ENCODE measurements around the gene CELA3A.
"Not testable (repeated sequence)": the region's sequence is repeated elsewhere in the genome, so short reads cannot be mapped to it uniquely, and the experiment has no call there.

Gene CELA3A

DNA sequence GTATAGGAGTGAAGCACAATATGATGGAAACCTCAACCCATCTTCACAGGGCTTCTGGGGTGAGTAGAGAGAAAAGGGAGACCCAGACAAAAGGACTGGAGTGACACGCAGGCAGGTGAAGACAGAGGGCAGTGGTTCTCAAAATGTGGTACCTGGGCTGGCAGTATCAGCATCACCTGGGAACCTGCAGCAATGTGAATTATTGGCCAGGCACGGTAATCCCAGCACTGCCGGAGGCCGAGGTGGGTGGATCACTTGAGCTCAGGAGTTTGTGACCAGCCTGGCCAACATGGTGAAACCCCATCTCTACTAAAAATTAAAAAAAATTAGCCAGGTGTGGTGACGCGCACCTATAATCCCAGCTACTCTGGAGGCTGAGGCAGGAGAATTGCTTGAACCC, 19.3 kb upstream of the CELA3A start:
- not testable (repeated sequence) for DNase-seq

DNA sequence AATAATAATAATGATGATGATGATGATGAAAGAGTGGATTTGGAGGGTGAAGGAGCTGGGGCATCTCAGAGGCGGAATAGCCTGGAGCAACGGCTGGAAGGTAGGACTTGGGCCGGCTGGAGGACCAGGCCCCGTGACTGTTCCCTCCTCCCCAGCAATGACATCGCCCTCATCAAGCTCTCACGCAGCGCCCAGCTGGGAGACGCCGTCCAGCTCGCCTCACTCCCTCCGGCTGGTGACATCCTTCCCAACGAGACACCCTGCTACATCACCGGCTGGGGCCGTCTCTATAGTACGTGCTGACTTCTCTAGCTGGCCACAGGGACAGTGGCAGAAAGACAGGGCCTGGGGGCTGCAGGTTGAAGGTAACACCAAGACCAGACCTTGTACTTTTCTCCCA, 17.9 kb upstream of the CELA3A start:
- DNase-seq = not testable (repeated sequence)

DNA sequence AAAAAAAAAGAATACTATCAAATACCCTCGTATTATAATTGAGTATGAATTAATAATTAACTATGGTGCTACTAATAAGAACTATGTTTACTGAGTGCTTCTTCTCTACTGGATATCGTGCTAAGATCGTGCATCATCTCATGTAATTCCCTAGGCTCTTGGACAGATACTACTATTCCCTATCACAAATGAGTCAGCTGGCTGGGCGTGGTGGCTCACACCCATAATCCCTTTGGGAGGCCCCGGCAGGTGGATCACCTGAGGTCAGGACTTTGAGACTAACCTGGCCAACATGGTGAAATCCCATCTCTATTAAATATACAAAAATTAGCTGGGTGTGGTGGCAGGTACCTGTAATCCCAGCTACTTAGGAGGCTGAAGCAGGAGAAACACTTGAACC, 15.6 kb upstream of the CELA3A start:
- DNase-seq = not testable (repeated sequence)

DNA sequence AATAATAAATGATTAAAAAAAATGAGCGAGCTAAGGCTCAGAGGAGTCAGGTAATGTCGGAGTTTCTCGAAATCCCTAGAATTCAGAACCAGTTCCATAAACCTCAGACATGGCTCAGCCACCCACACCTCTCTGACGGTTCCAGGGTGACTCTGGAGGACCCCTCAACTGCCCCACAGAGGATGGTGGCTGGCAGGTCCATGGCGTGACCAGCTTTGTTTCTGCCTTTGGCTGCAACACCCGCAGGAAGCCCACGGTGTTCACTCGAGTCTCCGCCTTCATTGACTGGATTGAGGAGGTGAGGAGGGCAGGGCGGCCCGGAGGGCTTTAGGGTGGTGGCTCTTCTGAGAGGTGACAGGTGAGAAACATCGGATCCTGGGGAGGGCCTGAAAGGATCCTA, 15.1 kb upstream of the CELA3A start:
- DNase-seq = not testable (repeated sequence)

DNA sequence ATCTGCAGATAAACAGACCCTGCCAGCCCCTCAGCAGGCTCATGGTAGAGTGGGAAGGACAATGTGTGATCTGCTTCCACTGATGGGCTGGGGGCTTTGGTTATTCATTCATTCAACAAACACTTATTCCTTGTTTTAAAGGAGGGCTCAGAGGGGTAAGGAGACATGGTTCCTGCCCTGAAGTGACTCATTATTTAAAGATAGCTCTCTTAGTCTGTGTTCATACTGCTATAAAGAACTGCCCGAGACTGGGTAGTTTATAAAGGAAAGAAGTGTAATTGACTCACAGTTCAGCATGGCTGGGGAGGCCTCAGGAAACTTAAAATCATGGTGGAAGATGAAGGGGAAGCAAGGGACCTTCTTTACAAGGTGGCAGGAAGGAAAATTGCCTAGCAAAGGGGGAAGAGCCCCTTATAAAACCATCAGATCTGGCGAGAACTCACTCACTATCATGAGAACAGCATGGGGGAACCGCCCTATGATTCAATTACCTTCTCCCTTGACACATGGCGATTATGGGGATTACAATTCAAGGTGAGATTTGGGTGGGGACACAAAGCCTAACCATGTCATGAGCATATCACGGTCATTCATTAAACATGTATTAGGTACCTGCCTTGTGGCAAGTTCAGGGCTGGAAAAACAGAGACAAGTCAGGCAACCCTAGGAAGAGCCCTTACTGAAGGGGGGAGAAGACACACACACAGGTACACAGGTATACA, 11.6 kb upstream of the CELA3A start:
- DNase-seq = not testable (repeated sequence)

DNA sequence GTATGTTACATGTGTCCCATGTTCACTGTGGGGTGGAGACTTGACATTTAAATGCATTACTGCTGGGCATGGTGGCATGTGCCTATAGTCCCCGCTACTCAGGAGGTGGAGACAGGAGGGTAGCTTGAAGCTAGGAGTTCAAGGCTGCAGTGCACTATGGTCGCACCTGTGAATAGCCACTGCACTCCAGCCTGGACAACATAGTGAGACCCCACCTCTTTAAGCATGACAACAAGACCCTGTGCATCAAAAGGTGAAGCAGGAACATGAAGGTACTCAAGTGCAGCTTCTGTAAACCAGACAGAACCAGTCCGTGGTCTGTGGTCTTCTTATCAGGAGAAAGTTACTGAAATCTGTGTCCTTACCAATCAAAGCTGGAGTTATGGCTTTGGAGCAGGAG, 9.3 kb upstream of the CELA3A start:
- not testable (repeated sequence) for DNase-seq

DNA sequence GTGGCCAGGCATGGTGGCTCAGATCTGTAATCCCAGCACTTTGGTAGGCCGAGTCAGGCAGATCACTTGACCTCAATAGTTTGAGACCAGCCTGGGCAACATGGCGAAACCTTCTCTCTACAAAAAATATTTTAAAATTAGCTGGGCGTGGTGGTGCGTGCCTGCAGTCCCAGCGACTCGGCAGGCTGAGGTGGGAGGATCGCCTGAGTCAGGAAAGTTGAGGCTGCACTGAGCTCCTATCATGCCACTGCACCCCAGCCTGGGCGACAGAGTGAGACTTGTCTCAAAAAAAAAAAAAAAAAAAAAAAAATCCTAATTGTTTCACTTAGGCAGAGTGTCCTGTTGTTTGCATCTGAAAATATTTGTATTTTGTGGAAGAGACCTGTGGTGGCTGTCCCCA, 6.7 kb upstream of the CELA3A start:
- DNase-seq = not testable (repeated sequence)

DNA sequence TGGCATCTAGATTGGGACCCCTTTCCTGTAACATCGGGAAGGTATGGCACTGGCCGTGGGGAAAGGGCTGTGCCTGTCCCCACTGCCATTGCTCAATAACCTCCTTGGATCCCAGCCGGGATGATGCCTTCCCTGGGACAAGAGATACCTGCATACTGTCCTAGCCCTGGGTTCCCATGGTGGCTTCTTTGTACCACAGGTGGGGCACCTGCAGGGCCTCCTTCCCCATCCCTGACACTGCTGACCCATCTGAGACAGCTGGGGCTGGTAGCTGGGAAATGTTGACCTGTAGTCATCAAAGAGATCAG, 4.8 kb upstream of the CELA3A start:
- DNase-seq = not testable (repeated sequence)

DNA sequence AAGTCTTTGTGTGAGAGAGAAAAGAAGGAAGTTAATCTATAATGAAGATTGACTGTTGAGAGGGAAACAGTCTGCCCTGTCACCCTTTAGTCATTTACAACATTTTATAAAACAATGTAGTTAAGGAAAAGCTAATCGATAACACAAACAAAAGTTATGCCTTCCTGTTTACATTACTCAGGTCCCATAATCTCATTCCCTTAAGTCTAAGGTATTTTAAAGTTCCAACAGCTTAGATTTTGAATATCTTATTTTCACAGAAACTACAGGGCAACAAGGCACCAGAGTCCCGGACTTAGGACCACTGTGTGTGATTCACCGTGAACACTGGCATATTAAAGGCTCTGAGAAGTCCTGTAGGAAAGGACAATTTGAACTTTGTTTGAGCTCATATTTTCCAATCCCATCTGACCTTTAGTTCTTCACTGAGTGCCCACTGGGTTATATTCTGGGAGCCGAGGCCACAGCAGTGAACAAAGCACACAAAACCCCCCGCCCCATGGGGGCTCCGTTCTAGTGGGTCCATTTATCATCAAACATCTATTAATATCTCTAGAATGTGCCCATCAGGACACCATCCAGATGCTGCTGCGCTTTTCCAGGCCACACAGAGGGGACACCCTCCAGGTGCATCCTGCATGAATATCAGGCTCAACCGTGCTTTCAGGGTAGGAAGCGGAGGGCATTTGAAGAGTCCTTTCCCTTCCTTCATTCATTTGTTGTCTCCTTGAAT, 3.4 kb upstream of the CELA3A start:
- not testable (repeated sequence) for DNase-seq

DNA sequence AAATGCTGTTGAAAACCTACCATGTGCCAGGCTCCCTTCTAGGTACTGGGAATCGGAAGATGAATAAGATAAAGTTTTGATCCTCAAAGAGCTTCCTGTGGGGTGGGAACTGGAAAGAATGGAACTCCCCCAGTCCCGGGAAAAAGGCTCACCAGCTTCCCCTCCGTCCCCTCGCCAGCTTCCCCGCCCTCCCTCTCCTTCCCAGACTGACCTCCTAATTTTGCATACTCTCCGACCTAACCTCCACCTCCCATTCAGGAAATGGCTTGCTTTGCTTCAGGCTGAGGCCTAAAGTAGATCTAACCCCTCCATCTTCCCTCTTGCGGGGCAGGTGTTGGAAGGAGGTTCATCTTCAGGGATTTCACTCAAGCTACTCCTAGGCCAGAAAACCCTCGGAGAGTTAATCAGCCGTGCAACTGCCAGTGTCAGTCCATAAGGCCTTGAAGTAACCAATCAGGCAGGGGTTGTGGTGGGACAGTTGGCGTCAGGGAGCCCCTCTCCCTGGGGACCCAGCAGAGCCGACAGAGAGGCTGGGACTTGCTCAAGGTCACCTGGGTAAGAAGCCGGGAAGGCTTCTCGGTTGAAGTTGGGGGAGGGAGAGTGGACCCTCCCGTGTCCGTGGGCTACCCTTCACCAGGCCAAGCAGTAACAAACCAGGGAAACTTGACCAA, 2.7 kb upstream of the CELA3A start:
- not testable (repeated sequence) for DNase-seq

DNA sequence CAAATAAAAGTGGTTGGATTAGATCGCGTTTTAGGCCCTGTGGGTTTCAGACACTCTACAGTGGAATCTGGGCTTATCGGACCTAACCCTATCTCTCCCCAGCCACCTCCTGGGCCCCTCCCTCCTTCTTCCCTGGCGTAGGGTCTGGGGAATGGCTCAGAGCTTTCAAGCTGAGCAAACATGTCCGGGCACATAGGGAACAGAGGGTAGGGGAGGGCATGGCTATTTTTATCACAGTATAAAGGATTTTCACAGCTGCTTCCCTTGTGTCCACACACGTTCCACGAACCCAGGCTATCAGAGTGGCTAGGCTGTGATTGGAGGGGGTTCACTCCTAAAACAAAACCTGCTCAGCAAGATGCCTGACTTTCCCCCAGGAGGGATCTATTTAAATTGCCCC, 1.8 kb upstream of the CELA3A start:
- DNase-seq = not testable (repeated sequence)

DNA sequence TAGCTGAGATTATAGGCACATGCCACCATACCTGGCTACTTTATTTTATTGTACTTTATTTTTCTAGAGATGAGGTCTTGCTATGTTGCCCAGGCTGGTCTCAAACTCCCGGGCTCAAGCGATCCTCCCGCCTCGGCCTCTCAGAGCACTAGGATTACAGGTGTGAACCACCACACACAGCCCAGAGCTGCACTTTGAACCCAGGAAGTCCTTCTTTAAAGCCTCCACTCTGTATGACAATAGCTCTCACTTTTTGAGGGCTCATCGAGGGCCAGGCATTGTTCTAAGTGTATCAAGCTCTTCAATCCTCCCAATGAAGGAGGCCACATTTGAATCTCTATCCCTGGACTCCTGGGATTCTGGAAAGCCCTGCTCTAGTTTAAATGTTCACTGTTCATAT, 1.0 kb downstream of the CELA3A start:
- DNase-seq = not testable (repeated sequence)

DNA sequence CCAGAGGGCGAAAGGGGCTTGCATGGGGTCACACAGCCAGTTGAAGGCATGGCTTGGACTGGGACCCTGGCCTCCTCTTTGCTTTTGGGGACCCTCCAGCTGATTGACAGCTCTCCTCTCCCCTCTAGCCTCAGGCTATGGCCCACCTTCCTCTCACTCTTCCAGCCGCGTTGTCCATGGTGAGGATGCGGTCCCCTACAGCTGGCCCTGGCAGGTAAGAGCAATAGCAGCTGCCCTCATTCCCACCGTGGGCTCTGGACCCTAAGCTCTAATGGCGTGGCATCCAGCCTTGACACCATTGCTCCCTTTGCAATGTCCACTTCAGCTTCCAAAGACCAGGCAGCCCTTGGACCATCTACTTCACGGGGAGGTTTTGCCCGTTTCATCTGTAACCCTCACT, 1.4 kb downstream of the CELA3A start:
- not testable (repeated sequence) for DNase-seq

DNA sequence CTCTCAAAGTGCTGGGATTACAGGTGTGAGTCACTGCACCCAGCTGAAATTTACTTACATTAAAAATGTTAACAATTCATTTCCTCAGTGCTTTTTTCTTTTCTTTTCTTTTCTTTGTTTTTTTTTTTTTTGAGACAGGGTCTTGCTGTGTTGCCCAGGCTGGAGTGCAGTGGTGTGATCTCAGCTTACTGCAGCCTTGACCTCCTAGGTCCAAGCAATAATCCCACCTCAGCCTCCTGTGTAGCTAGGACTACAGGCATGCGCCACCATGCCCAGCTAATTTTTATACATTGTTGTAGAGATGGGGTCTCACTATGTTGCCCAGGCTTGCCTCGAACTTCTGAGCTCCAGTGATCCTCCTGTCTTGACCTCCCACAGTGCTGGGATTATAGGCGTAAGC, 2.5 kb downstream of the CELA3A start:
- DNase-seq = not testable (repeated sequence)

DNA sequence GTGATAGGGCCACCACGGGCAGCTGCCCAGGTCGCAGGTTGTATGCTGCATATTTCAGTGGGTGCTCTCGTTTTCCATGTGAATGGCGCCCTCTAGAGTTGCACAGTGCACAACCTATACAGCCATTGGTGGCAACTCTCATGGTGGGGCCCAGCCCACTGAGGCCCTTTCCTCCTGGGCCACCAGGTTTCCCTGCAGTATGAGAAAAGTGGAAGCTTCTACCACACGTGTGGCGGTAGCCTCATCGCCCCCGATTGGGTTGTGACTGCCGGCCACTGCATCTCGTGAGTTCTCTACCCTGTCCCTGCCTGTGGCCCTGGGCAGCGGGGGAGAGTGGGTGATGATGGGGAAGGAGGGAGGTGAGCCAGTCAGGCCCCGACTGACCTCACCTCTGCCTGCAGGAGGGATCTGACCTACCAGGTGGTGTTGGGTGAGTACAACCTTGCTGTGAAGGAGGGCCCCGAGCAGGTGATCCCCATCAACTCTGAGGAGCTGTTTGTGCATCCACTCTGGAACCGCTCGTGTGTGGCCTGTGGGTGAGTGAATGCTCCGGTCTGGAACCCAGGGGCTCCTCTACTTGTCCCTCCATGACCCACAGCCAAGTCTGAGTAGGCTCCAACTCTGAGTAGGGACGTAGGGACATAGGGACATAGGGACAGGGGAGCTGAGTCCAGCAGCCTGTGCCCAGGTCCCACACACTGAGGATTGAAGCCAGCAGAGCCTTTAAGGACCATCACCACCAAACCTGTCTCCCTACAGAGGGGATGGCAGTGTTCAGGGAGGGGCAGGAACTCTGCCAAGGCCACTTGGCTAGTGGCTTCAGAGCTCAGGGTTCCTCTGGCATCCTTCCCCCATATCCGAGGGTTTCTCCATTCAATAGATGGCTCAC, 4.0 kb downstream of the CELA3A start:
- peak; percentile 6 for DNase-seq

DNA sequence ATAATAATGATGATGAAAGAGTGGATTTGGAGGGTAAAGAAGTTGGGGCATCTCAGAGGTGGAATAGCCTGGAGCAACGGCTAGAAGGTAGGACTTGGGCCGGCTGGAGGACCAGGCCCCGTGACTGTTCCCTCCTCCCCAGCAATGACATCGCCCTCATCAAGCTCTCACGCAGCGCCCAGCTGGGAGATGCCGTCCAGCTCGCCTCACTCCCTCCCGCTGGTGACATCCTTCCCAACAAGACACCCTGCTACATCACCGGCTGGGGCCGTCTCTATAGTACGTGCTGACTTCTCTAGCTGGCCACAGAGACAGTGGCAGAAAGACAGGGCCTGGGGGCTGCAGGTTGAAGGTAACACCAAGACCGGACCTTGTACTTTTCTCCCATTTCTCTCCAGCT, 5.3 kb downstream of the CELA3A start:
- not testable (repeated sequence) for DNase-seq

DNA sequence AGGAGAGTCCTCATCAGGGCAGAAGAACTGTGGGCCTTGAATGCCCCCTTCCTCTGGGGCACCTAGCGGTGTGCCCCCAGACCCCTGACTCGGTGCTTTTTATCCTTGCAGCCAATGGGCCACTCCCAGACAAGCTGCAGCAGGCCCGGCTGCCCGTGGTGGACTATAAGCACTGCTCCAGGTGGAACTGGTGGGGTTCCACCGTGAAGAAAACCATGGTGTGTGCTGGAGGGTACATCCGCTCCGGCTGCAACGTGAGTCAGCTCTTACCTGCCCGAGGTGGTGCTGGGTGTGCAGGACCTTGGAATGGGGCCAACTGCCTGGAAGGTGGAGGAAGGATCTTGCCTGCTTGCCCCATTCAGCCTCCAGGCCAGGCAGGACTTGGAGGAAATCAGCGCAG, 5.8 kb downstream of the CELA3A start:
- not testable (repeated sequence) for DNase-seq

DNA sequence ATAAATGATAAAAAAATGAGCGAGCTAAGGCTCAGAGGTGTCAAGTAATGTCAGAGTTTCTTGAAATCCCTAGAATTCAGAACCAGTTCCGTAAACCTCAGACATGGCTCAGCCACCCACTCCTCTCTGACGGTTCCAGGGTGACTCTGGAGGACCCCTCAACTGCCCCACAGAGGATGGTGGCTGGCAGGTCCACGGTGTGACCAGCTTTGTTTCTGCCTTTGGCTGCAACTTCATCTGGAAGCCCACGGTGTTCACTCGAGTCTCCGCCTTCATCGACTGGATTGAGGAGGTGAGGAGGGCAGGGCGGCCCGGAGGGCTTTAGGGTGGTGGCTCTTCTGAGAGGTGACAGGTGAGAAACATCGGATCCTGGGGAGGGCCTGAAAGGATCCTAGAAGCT, 8.1 kb downstream of the CELA3A start:
- not testable (repeated sequence) for DNase-seq

DNA sequence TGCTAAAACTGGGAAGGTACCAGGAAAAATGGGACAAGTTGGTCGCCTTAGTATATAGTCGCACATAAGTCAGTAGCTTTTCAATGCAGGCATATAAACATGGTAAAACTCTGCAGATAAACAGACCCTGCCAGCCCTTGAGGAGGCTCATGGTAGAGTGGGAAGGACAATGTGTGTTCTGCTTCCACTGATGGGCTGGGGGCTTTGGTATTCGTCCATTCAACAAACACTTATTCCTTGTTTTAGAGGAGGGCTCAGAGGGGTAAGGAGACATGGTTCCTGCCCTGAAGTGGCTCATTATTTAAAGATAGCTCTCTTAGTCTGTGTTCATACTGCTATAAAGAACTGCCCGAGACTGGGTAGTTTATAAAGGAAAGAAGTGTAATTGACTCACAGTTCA, 11.3 kb downstream of the CELA3A start:
- DNase-seq = not testable (repeated sequence)

DNA sequence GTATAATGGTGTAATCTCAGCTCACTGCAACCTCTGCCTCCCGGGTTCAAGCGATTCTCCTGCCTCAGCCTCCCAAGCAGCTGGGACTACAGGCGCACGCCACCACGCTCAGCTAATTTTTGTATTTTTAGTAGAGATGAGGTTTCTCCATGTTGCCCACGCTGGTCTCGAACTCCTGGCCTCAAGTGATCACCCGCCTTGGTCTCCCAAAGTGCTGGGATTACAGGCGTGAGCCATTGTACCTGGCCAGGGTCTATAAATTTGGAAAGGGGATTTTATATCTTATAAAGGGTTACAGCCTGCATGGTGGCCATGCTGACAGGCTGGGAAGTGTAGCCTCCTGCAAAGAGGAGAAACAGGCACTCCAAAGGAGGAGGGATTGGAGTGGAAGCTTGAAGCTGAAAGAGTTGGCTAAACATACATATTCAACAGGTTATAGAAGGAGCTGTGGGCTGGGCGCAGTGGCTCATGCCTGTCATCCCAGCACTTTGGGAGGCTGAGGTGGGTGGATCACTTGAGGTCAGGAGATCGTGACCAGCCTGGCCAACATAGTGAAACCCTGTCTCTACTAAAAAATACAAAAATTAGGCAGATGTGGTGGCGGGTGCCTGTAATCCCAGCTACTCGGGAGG, 13.2 kb downstream of the CELA3A start:
- DNase-seq = not testable (repeated sequence)

DNA sequence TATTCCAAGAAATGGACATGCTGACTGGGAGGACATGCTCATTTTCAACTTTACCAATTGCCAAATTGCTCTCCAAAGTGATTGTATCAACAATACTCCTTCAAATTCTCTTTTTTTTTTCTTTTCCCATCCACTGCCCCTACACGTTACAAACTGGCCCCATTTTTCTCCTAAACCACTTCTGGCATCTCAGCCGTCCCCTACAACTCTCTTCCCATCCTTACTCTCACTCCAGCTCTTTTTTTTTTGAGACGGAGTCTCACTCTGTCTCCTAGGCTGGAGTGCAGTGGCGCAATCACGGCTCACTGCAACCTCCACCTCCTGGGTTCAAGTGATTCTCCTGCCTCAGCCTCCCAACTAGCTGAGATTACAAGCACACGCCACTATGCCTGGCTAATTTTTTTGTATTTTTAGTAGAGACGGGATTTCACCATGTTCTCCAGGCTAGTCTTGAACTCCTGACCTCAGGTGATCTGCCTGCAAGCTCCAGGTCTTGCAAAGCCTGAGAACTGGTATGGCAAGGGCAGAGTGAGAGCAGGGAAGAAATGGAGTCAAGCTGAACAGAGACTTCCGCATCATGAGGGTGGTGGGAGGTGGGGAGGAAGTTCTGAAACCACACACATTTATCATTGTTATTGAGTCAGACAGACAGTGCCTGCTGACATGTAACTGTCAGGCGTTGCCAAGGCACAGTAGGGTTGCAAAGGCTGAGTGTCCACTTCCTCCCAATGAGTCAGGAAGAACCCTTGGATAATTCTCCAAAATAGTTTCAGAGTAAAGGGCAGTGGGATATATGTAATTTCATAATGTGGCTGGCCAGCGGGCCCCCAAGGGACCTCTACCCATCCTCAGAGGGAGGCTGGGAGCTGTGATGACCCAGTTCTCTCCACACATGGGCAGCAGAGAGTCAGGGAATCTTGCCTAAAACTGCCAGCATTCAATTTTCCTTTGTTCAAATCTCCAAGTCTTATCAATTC, 17.4 kb downstream of the CELA3A start:
- peak; percentile 89 for DNase-seq

All from HCEC 1CT (cell line).